ENCODE results near the gene UBTD2. TPM values are rescaled to one million over a fixed set of nuclear protein-coding genes. Genes with fewer than 3 reads are reported as not detected.

UBTD2 gene
- total RNA-seq, 1 experiment from 2014 or later, result 22.7 TPM

DNA sequence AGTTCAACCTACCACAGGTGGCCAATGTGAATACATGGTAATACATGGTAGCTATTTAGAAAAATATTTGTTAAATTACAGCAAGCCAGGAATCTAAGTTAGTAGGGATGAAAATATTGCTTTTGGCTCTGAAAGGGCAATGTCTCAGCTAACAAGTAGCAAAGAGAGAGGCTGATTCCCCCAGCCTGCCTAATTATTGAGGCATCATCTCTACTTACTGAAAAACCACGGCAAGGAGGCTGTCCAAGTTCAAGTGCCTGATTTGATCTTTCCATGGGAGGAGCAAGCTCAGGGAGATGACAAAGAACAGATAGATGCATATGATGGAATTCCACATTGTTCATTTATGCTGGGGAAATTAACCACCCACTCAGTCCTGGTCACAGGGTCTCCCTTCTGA, 28.7 kb upstream of the UBTD2 start:
- Mint-ChIP-seq H3K4me1 (peaks cover 4% of the 10 kb centered on the region; the same call in 1 of the 2 replicates), H3K36me3 (no peaks in the 10 kb centered on the region), H3K9me3 (no peaks in the 10 kb centered on the region), H3K4me3 (no peak overlapping the region), H3K27ac (no peak overlapping the region), H3K27me3 (ENCODE audit: low read depth) (no peaks in the 10 kb centered on the region; the same call in 1 of the 2 replicates)
- no peak for ATAC-seq
- TF ChIP-seq, protein P1, sequence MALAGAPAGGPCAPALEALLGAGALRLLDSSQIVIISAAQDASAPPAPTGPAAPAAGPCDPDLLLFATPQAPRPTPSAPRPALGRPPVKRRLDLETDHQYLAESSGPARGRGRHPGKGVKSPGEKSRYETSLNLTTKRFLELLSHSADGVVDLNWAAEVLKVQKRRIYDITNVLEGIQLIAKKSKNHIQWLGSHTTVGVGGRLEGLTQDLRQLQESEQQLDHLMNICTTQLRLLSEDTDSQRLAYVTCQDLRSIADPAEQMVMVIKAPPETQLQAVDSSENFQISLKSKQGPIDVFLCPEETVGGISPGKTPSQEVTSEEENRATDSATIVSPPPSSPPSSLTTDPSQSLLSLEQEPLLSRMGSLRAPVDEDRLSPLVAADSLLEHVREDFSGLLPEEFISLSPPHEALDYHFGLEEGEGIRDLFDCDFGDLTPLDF (CRISPR knock-in tag; IDR thresholded peaks at IDR 0.05), result no peak
- TF ChIP-seq, protein P2, sequence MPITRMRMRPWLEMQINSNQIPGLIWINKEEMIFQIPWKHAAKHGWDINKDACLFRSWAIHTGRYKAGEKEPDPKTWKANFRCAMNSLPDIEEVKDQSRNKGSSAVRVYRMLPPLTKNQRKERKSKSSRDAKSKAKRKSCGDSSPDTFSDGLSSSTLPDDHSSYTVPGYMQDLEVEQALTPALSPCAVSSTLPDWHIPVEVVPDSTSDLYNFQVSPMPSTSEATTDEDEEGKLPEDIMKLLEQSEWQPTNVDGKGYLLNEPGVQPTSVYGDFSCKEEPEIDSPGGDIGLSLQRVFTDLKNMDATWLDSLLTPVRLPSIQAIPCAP (CRISPR knock-in tag; IDR thresholded peaks at IDR 0.05), result no peak
- TF ChIP-seq, protein P3, sequence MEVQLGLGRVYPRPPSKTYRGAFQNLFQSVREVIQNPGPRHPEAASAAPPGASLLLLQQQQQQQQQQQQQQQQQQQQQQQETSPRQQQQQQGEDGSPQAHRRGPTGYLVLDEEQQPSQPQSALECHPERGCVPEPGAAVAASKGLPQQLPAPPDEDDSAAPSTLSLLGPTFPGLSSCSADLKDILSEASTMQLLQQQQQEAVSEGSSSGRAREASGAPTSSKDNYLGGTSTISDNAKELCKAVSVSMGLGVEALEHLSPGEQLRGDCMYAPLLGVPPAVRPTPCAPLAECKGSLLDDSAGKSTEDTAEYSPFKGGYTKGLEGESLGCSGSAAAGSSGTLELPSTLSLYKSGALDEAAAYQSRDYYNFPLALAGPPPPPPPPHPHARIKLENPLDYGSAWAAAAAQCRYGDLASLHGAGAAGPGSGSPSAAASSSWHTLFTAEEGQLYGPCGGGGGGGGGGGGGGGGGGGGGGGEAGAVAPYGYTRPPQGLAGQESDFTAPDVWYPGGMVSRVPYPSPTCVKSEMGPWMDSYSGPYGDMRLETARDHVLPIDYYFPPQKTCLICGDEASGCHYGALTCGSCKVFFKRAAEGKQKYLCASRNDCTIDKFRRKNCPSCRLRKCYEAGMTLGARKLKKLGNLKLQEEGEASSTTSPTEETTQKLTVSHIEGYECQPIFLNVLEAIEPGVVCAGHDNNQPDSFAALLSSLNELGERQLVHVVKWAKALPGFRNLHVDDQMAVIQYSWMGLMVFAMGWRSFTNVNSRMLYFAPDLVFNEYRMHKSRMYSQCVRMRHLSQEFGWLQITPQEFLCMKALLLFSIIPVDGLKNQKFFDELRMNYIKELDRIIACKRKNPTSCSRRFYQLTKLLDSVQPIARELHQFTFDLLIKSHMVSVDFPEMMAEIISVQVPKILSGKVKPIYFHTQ (CRISPR knock-in tag; IDR thresholded peaks at IDR 0.05), result no peak
- no peak for TF ChIP-seq CREM (CRISPR knock-in tag; IDR thresholded peaks at IDR 0.05)
- TF ChIP-seq JUN (CRISPR knock-in tag; IDR thresholded peaks at IDR 0.05), result no peak
- no peak for TF ChIP-seq ZNF416 (CRISPR knock-in tag; IDR thresholded peaks at IDR 0.05)
- TF ChIP-seq, protein P4, sequence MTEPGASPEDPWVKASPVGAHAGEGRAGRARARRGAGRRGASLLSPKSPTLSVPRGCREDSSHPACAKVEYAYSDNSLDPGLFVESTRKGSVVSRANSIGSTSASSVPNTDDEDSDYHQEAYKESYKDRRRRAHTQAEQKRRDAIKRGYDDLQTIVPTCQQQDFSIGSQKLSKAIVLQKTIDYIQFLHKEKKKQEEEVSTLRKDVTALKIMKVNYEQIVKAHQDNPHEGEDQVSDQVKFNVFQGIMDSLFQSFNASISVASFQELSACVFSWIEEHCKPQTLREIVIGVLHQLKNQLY (CRISPR knock-in tag; IDR thresholded peaks at IDR 0.05), result no peak
- DNase-seq (ENCODE audit: low spot score), result no peak
- ChIA-PET POLR2A (no interaction called here), CTCF (no interaction called here)

DNA sequence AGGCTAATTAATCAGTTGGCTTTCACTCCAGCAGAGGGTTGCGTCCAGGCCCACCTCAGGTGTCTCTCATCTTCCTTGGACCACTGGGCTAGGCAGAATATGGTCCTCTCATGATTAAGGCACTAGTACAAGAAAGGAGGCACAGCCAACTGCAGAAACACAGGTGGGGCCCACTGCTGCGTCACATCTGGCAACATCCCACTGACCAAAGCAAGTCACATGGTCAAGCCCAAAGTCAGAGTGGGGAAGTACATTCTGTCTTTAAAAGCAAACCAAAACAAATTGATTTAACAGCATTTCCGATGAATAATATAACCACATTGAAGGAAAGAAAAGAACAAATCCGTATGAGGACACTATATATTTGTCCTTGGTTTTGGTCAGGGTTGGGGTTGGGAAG, 28.0 kb upstream of the UBTD2 start:
- no peak for ATAC-seq
- POLR2A ChIA-PET, result no interaction called here
- H3K9me3 Mint-ChIP-seq, result peaks cover under 1% of the 10 kb centered on the region
- H3K4me3 Mint-ChIP-seq, result no peak overlapping the region
- CTCF ChIA-PET, result no interaction called here
- H3K4me1 Mint-ChIP-seq, result peaks cover 4% of the 10 kb centered on the region; the same call in 1 of the 2 replicates
- TF ChIP-seq SMAD4 (CRISPR knock-in tag; IDR thresholded peaks at IDR 0.05), result no peak
- TF ChIP-seq, protein P5, sequence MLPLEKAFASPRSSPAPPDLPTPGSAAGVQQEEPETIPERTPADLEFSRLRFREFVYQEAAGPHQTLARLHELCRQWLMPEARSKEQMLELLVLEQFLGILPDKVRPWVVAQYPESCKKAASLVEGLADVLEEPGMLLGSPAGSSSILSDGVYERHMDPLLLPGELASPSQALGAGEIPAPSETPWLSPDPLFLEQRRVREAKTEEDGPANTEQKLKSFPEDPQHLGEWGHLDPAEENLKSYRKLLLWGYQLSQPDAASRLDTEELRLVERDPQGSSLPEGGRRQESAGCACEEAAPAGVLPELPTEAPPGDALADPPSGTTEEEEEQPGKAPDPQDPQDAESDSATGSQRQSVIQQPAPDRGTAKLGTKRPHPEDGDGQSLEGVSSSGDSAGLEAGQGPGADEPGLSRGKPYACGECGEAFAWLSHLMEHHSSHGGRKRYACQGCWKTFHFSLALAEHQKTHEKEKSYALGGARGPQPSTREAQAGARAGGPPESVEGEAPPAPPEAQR (CRISPR knock-in tag; IDR thresholded peaks at IDR 0.05), result no peak
- TF ChIP-seq OVOL2 (CRISPR knock-in tag; IDR thresholded peaks at IDR 0.05; ENCODE audit: borderline replicate concordance), result no peak
- TF ChIP-seq ZNF263 (CRISPR knock-in tag; IDR thresholded peaks at IDR 0.05; ENCODE audit: low read depth), result no peak
- TF ChIP-seq ZNF671 (CRISPR knock-in tag; IDR thresholded peaks at IDR 0.05), result no peak
- TF ChIP-seq, protein P6, sequence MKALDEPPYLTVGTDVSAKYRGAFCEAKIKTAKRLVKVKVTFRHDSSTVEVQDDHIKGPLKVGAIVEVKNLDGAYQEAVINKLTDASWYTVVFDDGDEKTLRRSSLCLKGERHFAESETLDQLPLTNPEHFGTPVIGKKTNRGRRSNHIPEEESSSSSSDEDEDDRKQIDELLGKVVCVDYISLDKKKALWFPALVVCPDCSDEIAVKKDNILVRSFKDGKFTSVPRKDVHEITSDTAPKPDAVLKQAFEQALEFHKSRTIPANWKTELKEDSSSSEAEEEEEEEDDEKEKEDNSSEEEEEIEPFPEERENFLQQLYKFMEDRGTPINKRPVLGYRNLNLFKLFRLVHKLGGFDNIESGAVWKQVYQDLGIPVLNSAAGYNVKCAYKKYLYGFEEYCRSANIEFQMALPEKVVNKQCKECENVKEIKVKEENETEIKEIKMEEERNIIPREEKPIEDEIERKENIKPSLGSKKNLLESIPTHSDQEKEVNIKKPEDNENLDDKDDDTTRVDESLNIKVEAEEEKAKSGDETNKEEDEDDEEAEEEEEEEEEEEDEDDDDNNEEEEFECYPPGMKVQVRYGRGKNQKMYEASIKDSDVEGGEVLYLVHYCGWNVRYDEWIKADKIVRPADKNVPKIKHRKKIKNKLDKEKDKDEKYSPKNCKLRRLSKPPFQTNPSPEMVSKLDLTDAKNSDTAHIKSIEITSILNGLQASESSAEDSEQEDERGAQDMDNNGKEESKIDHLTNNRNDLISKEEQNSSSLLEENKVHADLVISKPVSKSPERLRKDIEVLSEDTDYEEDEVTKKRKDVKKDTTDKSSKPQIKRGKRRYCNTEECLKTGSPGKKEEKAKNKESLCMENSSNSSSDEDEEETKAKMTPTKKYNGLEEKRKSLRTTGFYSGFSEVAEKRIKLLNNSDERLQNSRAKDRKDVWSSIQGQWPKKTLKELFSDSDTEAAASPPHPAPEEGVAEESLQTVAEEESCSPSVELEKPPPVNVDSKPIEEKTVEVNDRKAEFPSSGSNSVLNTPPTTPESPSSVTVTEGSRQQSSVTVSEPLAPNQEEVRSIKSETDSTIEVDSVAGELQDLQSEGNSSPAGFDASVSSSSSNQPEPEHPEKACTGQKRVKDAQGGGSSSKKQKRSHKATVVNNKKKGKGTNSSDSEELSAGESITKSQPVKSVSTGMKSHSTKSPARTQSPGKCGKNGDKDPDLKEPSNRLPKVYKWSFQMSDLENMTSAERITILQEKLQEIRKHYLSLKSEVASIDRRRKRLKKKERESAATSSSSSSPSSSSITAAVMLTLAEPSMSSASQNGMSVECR (CRISPR knock-in tag; IDR thresholded peaks at IDR 0.05; ENCODE audit: borderline replicate concordance), result no peak
- TF ChIP-seq, protein P7, sequence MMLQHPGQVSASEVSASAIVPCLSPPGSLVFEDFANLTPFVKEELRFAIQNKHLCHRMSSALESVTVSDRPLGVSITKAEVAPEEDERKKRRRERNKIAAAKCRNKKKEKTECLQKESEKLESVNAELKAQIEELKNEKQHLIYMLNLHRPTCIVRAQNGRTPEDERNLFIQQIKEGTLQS (CRISPR knock-in tag; conservative IDR thresholded peaks at IDR 0.05), result no peak
- no peak for TF ChIP-seq ZNF423 (CRISPR knock-in tag; IDR thresholded peaks at IDR 0.05)
- TF ChIP-seq MXD4 (CRISPR knock-in tag; IDR thresholded peaks at IDR 0.05; ENCODE audit: borderline replicate concordance), result no peak
- TF ChIP-seq ZNF317 (CRISPR knock-in tag; IDR thresholded peaks at IDR 0.05; ENCODE audit: borderline replicate concordance, low read depth), result no peak
- TF ChIP-seq GRHL2 (CRISPR knock-in tag; IDR thresholded peaks at IDR 0.05; ENCODE audit: insufficient replicate concordance, severe bottlenecking), result no peak
- TF ChIP-seq RELA (CRISPR knock-in tag; IDR thresholded peaks at IDR 0.05; ENCODE audit: borderline replicate concordance), result no peak
- no peaks in the 10 kb centered on the region for H3K36me3 Mint-ChIP-seq
- H3K27ac Mint-ChIP-seq, result no peak overlapping the region
- no peak for DNase-seq (ENCODE audit: low spot score)
- H3K27me3 Mint-ChIP-seq (ENCODE audit: low read depth), result no peaks in the 10 kb centered on the region; the same call in 1 of the 2 replicates

All from WTC11 (cell line).